Kidney (tissue), 14 donors: ENCODE results near the gene TEAD1. TPM values are rescaled to one million over a fixed set of nuclear protein-coding genes. Genes with fewer than 3 reads are reported as not detected.

ENCODE experiments used
- DNase-seq, 5 donors: peaks; one replicate each; pipeline ENCODE4 v3.0.0-alpha.2; 2013 to 2020
- FAIRE-seq: peaks from 2 replicates; lab custom pipeline; 2012; peaks lifted over from hg19 to GRCh38; lab: Jason Lieb, UNC
- H3K27ac ChIP-seq, 2 donors: one replicate each; pipeline ENCODE4 v1.7.0; 2013; ENCODE audit warnings: low read depth in 2 of 2, low read length in 2 of 2, inconsistent platforms in 1 of 2
- H3K27me3 ChIP-seq: one replicate; pipeline ENCODE4 v1.7.1; 2013; ENCODE audit warnings: low read length, inconsistent platforms; ENCODE audit not compliant: control insufficient read depth, insufficient read depth
- H3K36me3 ChIP-seq, 3 donors: one replicate each; pipeline versions ENCODE4 v1.7.0 to v1.7.1; 2013; ENCODE audit warnings: low read length in 3 of 3, control low read depth in 1 of 3, inconsistent platforms in 1 of 3; ENCODE audit not compliant: insufficient read depth in 3 of 3, control insufficient read depth in 2 of 3
- H3K4me1 ChIP-seq, 3 donors: one replicate each; pipeline versions ENCODE4 v1.7.0 to v1.7.1; 2013; ENCODE audit warnings: low read length in 3 of 3, inconsistent platforms in 1 of 3, low read depth in 1 of 3; ENCODE audit not compliant: control insufficient read depth in 2 of 3, insufficient read depth in 2 of 3
- H3K4me3 ChIP-seq, 3 donors: one replicate each; pipeline versions ENCODE4 v1.7.0 to v1.8.1; 2013; ENCODE audit warnings: low read length in 3 of 3, control low read depth in 1 of 3, inconsistent platforms in 1 of 3
- H3K9ac ChIP-seq, 3 donors: one replicate each; pipeline versions ENCODE4 v1.7.0 to v1.7.1; 2013; ENCODE audit warnings: low read length in 3 of 3, control low read depth in 1 of 3, inconsistent platforms in 1 of 3
- H3K9me3 ChIP-seq, 3 donors: one replicate each; pipeline versions ENCODE4 v1.7.0 to v1.7.1; 2013; ENCODE audit warnings: low read length in 3 of 3, control low read depth in 1 of 3, inconsistent platforms in 1 of 3; ENCODE audit not compliant: control insufficient read depth in 2 of 3, insufficient read depth in 1 of 3
- intact Hi-C: fragments of 100-400 bp; cut with DNase I; formaldehyde crosslinking; loops from one replicate; pipeline ENCODE4 v1.11.1; 2022
- polyA plus RNA-seq: library from polyadenylated mRNA; stranded (reverse); fragments of 350-450 nt; fragmentation: Illumina TruSeq; extraction: RNeasy Lipid Tissue Mini Kit (QIAGEN cat#74804); gene quantifications from one replicate; pipeline ENCODE4 v1.2.3, GENCODE V29; 2014; ENCODE audit warnings: low read depth, low replicate concordance; ENCODE audit not compliant: insufficient read depth
- total RNA-seq: library from RNA; stranded (reverse); fragmentation: NEBNext Ultra II Directional; extraction: Animal tissue kit (Norgen Biotek cat#: 25700); gene quantifications from one replicate; pipeline ENCODE4 v1.2.1, GENCODE V29; 2021
- TF ChIP-seq, protein P1 (sequence below): IDR thresholded peaks from 3 replicates; pipeline ENCODE4 v1.5.1; 2012; ENCODE audit warnings: mild to moderate bottlenecking, moderate library complexity, borderline replicate concordance; ENCODE audit not compliant: insufficient read depth; ENCODE audit errors: extremely low read depth
- donor health status: control.
- donor health status: control.
- donor health status: control.
- donor health status: control.
- donor health status: control.
- donor health status: DM: yes; HTN: yes; CAD: no.
- donor health status: Normal renal cell carcinoma (clear cell type).

TEAD1 gene
- total and polyA plus RNA-seq, 2 donors from 2014 or later, result 7.6 to 77.2 TPM

DNA sequence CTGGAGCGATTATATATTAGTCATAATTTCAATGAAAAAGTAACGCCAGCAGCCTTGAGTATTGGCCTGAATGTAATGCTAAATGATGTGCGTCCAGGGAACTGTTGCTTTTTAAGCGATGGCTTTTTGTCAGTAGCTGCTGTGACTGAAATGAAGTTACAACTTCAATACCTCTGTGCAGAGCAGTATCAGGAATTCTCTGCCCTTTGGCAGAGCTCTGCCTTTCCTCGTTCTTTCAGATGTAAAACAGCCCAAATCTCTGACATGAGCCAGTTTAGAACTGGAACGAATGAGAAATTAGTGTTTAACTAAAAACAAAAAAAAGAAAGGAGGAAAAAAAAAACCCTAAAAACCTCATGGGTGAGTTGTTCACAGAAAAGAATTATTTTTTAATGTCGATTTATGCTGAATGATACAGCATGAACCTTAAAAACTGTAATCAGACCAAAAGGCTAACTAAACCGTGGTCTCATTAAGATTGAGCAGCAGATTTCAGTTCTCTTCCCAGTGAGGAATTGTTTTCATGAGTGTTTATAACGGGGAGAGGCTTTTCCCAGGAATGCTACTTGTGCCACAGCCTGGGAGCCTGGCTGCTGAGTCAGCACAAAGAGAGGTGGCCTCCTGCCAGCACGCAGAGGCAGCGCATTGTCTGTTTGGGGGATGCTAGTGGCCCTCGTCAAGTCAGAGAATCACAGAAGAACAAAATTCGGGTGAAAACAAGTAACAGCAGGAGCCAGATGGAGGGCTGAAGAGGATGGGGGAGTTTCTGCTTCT is 188.7 kb downstream of the TEAD1 start:
- Histone ChIP-seq H3K36me3 (no peaks in the 10 kb centered on the region), H3K4me3 (peak overlapping the region in 2 of 3 donors; percentile 11 to 15), H3K4me1 (peaks cover 5 to 12% (median 8%) of the 10 kb centered on the region in 3 donors), H3K9me3 (no peaks in the 10 kb centered on the region), H3K27me3 (no peaks in the 10 kb centered on the region), H3K9ac (peak overlapping the region in 1 of 3 donors; percentile 31), H3K27ac (peak overlapping the region in 1 of 2 donors; percentile 1)
- FAIRE-seq, result no peak
- intact Hi-C loops, result no loop called here
- peak; percentile 71 to 86 (median 81) for DNase-seq
- TF ChIP-seq, protein P1, sequence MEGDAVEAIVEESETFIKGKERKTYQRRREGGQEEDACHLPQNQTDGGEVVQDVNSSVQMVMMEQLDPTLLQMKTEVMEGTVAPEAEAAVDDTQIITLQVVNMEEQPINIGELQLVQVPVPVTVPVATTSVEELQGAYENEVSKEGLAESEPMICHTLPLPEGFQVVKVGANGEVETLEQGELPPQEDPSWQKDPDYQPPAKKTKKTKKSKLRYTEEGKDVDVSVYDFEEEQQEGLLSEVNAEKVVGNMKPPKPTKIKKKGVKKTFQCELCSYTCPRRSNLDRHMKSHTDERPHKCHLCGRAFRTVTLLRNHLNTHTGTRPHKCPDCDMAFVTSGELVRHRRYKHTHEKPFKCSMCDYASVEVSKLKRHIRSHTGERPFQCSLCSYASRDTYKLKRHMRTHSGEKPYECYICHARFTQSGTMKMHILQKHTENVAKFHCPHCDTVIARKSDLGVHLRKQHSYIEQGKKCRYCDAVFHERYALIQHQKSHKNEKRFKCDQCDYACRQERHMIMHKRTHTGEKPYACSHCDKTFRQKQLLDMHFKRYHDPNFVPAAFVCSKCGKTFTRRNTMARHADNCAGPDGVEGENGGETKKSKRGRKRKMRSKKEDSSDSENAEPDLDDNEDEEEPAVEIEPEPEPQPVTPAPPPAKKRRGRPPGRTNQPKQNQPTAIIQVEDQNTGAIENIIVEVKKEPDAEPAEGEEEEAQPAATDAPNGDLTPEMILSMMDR, result no peak

DNA sequence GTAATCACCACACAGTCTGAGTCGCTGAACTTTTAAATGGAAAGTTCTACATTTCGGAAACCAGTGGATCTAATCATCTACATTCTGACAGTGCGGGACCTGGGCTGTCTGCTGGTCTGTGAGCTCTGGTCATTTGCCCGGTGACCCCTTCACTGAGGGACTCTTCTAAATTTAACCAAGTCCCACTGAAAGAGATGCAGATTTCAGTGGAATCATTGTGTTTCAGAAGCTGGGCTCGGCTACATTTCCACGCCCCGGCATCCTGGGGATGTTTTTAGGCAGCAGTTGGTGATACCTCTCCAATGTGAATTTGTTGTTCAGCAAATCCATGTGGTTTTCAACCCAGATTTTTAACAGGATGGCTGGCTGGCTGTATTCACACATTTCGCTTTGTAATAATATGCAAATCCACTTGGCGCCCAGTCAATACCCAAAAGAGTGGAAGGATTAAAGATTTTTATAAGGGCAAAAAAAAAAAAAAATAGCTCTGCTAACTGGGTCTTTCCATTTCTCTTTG is 189.4 kb downstream of the TEAD1 start:
- Histone ChIP-seq H3K4me1 (peaks cover 5 to 12% (median 8%) of the 10 kb centered on the region in 3 donors), H3K27ac (no peak overlapping the region), H3K9ac (peak overlapping the region in 1 of 3 donors; percentile 31), H3K9me3 (no peaks in the 10 kb centered on the region), H3K36me3 (no peaks in the 10 kb centered on the region), H3K4me3 (peak overlapping the region in 1 of 3 donors; percentile 11), H3K27me3 (no peaks in the 10 kb centered on the region)
- DNase-seq (no peak), FAIRE-seq (no peak)
- TF ChIP-seq, protein P1, result no peak
- intact Hi-C loops, result no loop called here

DNA sequence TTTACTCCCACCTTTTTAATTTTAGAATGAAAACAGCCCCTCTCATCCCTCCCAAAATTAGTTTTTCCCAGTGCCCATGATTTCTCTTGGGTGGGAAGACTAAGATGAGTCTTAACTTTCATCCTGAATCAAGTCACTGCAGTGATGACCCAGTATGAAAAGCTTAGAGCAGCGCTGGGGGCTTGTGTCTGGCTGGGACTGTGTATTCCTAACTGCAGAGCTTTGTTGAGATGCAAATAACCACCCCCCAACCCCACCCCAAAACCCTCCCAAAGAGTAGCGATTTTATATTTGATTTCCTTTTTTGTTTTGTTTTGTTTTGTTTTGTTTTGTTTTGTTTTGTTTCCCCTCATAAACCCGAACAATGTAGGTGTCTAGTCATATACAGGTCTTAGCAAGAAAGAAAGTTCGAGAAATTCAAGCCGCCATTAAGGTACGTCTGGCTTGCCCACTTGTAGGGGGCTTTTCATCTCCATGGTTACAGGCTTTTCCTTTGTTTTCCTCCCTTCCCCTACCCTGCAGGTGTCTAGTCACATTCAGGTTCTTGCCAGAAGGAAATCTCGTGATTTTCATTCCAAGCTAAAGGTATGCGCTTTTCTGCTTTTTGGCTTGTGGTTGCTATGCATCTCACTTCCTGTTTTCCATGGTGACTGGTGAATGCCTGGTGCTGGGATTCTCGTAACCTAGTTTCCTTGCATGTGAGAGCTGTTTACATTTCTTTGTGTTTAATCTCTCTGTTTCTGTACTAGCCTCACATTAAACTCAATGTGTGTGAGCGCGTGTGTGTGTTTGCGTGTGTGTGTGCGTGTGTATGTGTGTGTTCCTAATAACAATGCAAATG is 190.3 kb downstream of the TEAD1 start:
- Histone ChIP-seq H3K4me1 (peaks cover 5 to 12% (median 8%) of the 10 kb centered on the region in 3 donors), H3K27me3 (no peaks in the 10 kb centered on the region), H3K9me3 (no peaks in the 10 kb centered on the region), H3K36me3 (no peaks in the 10 kb centered on the region), H3K9ac (no peak overlapping the region), H3K27ac (no peak overlapping the region), H3K4me3 (no peak overlapping the region)
- DNase-seq (peak in 4 of 5 donors; percentile 55 to 94 (median 84)), FAIRE-seq (no peak)
- TF ChIP-seq, protein P1, result no peak
- intact Hi-C loops, result no loop called here
